Subcutaneous abdominal adipose tissue (tissue), 5 donors: ENCODE measurements around the gene ARMH2.
"Not testable (repeated sequence)": the region's sequence is repeated elsewhere in the genome, so short reads cannot be mapped to it uniquely, and the experiment has no call there.

Experiments
- H3K27ac ChIP-seq: one replicate; pipeline ENCODE4 v1.7.0; 2013; ENCODE audit warnings: low read depth, mild to moderate bottlenecking, inconsistent platforms, low read length, moderate library complexity
- H3K27me3 ChIP-seq, 5 donors: one replicate each; pipeline ENCODE4 v1.7.0; 2013; ENCODE audit warnings: low read length in 5 of 5, inconsistent platforms in 1 of 5; ENCODE audit not compliant: control insufficient read depth in 5 of 5, insufficient read depth in 4 of 5
- H3K36me3 ChIP-seq, 5 donors: one replicate each; pipeline ENCODE4 v1.7.0; 2013; ENCODE audit warnings: low read length in 5 of 5; ENCODE audit not compliant: control insufficient read depth in 5 of 5, insufficient read depth in 5 of 5
- H3K4me1 ChIP-seq, 5 donors: one replicate each; pipeline ENCODE4 v1.7.0; 2013; ENCODE audit warnings: low read length in 5 of 5, mild to moderate bottlenecking in 3 of 5, moderate library complexity in 1 of 5; ENCODE audit not compliant: control insufficient read depth in 5 of 5, insufficient read depth in 5 of 5
- H3K4me3 ChIP-seq, 5 donors: one replicate each; pipeline ENCODE4 v1.7.0; 2013; ENCODE audit warnings: low read length in 5 of 5, low read depth in 1 of 5
- H3K9ac ChIP-seq, 5 donors: one replicate each; pipeline ENCODE4 v1.7.0; 2013; ENCODE audit warnings: low read length in 5 of 5, mild to moderate bottlenecking in 4 of 5, moderate library complexity in 3 of 5
- H3K9me3 ChIP-seq, 5 donors: one replicate each; pipeline ENCODE4 v1.7.0; 2013; ENCODE audit warnings: low read length in 5 of 5; ENCODE audit not compliant: control insufficient read depth in 5 of 5
- donor health status: healthy.
- donor health status: healthy.
- donor health status: healthy.
- donor health status: healthy.
- donor health status: healthy.

Gene ARMH2

GRCh38 chr6:24754378-24754777 is 44.3 kb downstream of the ARMH2 start:
- not testable (repeated sequence) for H3K4me3 ChIP-seq, H3K27me3 ChIP-seq, H3K4me1 ChIP-seq, H3K27ac ChIP-seq, H3K36me3 ChIP-seq, H3K9ac ChIP-seq, H3K9me3 ChIP-seq

- no peaks in the 10 kb centered on the region for H3K9me3 ChIP-seq
- no peak overlapping the region for H3K9ac ChIP-seq
- H3K4me1 ChIP-seq: no peaks in the 10 kb centered on the region
- no peak overlapping the region for H3K4me3 ChIP-seq
- H3K36me3 ChIP-seq: no peaks in the 10 kb centered on the region
- H3K27ac ChIP-seq: no peak overlapping the region
- no peaks in the 10 kb centered on the region for H3K27me3 ChIP-seq
Measured at GRCh38 chr6:24753545-24753944, 45.2 kb downstream of the ARMH2 start.

- no peak overlapping the region for H3K27ac ChIP-seq
- no peak overlapping the region for H3K9ac ChIP-seq
Measured at GRCh38 chr6:24752917-24753492, 45.7 kb downstream of the ARMH2 start.

GRCh38 chr6:24752503-24752902 is 46.2 kb downstream of the ARMH2 start:
- Histone ChIP-seq H3K4me3 (no peak overlapping the region), H3K27me3 (no peaks in the 10 kb centered on the region), H3K9me3 (no peaks in the 10 kb centered on the region), H3K4me1 (no peaks in the 10 kb centered on the region), H3K27ac (no peak overlapping the region), H3K36me3 (no peaks in the 10 kb centered on the region), H3K9ac (no peak overlapping the region)

More at GRCh38 chr6:24752917-24753492, 45.7 kb downstream of the ARMH2 start:
- Histone ChIP-seq H3K4me3 (no peak overlapping the region), H3K9me3 (no peaks in the 10 kb centered on the region), H3K4me1 (no peaks in the 10 kb centered on the region), H3K27me3 (no peaks in the 10 kb centered on the region), H3K36me3 (no peaks in the 10 kb centered on the region)

GRCh38 chr6:24750878-24751277 is 47.8 kb downstream of the ARMH2 start:
- H3K9ac ChIP-seq, H3K4me1 ChIP-seq, H3K9me3 ChIP-seq, H3K27me3 ChIP-seq, H3K36me3 ChIP-seq, H3K4me3 ChIP-seq, H3K27ac ChIP-seq: not testable (repeated sequence)

GRCh38 chr6:24749297-24749696 is 49.4 kb downstream of the ARMH2 start:
- no peaks in the 10 kb centered on the region for H3K36me3 ChIP-seq
- peaks cover 0 to 4% (median 0%) of the 10 kb centered on the region in 5 donors for H3K4me1 ChIP-seq
- no peak overlapping the region for H3K9ac ChIP-seq
- H3K27me3 ChIP-seq: no peaks in the 10 kb centered on the region
- H3K4me3 ChIP-seq: no peak overlapping the region
- H3K27ac ChIP-seq: no peak overlapping the region
- no peaks in the 10 kb centered on the region for H3K9me3 ChIP-seq
